Activated T-helper 1 cell treated with anti-CD3 and anti-CD28 coated beads, Interleukin-2, amount 50 U/mL, for 16 hours (primary cell): ENCODE data around the gene CDC42.
"Not testable (repeated sequence)": the region's sequence is repeated elsewhere in the genome, so short reads cannot be mapped to it uniquely, and the experiment has no call there.

ENCODE experiments used
- DNase-seq, 2 donors: peaks; one replicate each; pipeline ENCODE4 v3.0.0-alpha.2; 2020; ENCODE audit warnings: low read depth in 1 of 2, low spot score in 1 of 2

The CDC42 gene

DNA sequence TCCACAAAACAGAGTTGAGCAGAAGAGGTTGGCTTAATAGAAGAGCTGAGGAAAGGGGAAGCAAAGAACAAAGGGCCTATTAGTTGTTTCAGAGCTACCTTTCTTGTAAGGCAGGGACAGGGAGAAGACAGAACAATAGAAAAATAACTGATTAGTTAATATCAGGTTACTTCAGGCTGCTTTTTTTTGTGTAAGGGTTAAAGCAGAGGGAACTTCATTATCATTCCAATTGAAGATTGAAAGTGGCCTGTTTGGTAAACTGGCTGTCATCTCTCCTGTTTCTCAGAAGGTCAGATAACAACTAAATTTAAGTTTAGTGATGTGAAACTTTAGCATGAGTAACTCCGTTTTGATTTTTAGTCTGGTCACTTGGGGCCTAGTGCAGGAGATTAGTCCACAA, 22.3 kb downstream of the CDC42 start:
- no peak for DNase-seq

DNA sequence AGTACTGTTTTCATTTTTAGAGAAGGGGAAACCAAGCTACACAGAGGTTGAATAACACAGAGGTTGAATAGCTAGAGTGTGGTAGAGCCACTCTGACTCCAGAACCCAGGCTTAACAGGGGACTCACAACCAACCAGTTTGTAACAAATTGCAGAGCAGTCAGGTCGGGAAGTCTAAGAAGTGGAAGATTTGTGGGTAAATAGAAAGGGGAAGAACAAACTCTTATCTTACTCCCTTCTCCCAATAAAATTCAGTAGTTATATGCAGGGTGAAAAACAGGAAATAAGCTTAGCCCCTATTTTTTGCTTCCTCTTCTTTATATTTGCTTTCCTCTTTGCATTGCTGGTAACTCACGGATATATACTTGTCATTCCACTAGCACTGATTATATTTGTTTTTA, 23.2 kb downstream of the CDC42 start:
- DNase-seq: no peak

DNA sequence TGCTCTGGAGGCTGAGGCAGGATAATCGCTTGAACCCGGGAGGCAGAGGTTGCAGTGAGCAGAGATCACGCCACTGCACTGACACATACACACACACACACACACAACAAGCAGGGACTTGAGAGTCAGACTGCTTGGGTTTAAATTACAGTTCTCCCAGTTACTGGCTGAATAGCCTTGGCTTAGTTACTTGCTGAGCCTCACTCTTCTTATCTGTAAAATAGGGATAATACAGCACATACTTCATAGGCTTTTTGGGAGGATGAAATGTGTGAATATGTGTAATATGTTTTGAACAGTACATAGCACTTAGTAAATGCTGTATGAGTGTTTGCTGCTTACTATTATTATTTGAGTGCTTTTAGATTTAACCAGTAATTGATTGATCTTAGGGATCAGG, 23.8 kb downstream of the CDC42 start:
- DNase-seq: no peak

DNA sequence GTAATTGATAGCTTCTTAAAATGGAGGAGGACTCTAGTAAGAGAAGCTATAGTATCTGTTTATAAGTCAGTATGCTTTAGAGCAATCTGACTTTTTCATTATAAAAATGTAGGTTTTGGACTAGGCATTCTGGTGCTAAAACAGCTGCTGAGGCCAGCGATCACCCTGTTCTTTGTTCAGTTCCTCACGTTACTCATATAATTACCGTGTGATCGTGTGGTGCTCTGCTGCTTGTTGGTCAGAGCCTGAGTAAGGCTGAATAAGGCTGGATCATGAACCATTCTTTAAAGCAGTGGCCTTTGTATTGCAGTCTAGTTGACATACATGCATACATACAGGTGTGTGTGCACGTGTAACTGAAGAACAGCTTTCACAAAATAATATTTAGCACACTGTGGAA, 25.2 kb downstream of the CDC42 start:
- no peak for DNase-seq

DNA sequence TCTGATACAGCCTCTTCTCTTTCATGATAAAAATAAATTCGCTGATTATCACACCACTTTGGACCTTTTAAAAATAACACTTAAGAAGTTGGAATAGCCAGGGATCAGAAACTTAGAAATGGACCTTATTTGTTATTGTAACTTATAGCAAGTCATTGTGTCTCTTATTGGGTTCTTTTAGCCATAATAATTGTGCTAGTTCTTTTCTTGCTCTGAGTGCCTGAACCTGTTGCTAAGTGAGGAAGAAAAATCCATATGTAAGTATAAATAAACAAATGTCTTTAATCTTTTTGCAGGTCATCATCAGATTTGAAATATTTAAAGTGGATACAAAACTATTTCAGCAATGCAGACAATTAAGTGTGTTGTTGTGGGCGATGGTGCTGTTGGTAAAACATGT, 25.6 kb downstream of the CDC42 start:
- DNase-seq: no peak

DNA sequence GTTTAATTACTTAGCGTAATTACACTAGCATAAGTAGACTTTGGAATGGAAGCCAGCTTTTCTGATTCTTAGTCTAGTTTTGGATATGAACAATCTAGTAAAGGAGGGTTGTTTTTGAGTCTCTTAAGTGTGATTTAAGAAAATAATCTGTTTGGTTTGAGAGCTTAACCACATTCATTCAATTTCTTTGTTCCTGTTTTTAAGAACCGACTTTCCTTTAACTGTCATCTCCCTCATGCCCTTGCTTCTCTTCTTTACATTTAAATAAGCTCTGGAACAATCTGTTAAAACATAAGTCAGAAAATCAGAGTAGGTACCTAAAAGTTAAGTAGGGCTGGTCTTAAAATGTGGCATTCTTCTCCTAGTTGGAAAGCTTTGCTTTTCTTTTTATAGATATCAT, 27.7 kb downstream of the CDC42 start:
- no peak for DNase-seq

DNA sequence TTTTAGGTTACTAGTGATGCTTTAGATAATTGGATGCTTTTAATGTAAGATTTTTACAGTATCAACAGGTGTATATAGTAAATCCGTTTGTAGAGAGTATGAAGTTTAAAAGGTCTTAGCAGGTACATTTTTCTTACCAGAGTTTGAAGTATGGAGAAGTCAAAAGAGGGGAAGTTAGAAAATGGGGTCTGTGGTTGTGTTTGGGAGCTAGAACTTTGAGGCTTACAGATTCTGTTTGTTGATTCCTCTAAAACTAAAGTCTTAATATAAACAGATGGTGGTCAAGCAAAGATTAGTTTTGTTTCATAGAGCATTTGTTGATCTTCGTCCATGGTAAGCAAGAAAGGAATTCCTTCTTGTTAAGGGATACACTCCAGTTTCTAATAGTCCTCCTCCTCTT, 35.8 kb downstream of the CDC42 start:
- no peak for DNase-seq

DNA sequence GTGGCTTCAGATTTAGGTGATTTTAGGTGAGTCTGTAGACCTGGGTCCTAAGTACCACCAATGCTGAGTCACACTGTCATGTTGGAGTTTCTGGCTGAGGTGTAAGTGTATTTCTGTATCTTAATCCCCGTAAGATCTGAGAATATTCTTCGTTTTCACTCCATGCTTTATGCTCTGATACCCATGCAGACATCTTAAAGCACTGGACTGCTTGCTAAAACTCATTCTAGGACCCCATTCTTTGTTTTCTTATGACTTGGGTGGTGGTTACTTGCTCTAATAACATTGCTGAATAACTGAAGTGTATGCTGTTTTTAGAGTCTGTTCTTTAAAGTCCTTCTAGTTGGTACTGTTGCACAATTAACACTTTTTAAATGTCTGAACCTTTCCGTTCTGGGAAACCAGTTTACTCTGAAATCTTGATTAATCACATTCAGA, 36.6 kb downstream of the CDC42 start:
- DNase-seq: no peak

DNA sequence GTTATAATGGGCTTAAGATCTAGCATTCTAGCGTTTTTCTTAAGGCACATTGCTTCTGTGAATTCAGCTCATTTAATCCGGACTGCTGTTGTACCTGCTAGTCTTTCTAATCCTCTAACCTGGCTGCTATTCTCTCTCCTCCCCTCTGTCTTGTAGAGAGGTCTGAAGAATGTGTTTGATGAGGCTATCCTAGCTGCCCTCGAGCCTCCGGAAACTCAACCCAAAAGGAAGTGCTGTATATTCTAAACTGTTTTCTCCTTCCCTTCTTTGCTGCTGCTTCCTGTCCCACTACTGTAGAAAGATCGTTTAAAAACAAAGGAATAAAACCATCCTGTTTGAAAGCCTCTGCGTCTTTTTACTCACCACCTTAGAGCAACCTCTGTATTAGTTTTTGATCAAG, 37.3 kb downstream of the CDC42 start:
- no peak for DNase-seq

DNA sequence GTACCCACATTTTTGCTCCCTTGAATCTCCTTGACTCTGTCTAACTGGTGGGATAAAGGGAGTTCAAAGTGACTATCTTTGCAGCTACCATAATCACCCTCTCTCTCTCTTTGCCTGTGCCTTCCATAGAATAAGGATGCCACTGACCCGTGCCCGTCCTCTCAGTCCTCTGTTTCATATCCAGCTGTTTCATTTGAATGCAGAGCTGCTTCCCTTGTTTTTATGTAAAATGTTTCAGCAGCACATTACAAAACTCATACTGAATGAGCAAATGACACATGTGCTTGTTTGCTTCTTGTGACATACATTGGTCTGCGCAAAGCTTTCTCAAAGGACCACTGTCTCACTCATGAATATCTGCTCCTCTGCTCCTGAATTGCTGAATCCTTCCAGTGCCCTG, 38.4 kb downstream of the CDC42 start:
- no peak for DNase-seq

DNA sequence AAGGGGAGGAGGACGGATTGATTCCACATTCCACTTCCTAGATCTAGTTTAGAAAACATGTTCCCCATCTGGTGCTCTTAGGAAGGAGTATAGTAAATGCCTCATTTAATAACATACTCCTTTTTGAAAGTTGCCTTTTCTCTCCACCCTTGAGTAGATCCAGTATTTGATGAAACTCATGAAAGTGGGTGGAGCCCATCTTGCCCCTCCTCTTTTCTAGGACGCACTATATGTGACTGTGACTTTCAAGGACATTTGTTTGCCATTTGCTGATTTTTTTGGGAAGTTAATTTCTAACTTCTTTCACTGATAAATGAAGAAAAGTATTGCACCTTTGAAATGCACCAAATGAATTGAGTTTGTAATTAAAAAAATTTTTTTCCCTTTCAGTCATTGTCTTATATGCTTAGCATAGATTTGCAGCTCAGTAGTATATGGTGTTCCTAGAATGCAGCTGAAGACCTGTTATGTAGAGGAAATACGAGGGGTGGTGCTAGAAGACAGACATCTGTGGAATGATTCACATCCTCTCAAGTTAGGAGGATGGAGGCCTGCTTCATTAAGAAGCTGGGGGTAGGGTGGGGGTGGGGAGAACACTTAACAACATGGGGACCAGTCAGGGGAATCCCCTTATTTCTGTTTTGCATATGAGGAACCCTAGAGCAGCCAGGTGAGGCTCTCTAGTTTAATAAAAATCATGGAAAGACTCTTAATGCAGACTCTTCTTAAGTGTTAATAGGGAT, 39.7 kb downstream of the CDC42 start:
- not testable (repeated sequence) for DNase-seq

DNA sequence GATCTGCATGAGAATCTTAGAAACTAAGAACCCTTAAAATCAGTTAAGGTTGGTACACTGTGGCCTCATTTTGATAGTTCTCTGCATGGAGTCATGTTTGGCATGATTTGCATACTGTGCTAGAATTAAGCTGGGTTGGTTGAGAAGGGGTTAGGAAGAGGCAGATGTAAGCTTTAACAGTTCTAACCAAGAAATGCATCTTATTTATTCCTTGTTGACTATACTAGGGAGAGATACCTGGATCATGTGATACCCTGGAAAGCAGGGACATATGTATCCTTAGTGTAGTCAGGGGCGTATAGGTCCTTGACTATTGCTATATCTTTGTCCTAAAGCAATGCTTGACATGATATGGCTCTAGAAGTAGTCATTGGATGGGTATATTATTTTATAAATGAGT, 41.0 kb downstream of the CDC42 start:
- DNase-seq: no peak

DNA sequence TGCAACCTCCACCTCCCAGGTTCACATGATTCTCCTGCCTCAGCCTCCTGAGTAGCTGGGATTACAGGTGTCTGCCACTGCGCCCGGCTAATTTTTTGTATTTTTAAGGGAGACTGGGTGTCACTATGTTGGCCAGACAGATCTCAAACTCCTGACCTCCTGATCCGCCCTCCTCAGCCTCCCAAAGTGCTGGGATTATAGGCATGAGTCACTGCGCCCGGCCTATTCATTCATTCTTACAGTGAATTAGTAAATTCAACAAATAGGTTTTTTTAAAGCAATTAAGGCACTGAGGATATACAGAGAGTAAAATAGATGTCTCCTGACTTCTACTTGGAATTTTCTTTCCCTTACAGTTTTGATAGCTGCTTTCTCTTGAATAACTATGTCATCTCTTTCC, 43.5 kb downstream of the CDC42 start:
- DNase-seq: no peak

DNA sequence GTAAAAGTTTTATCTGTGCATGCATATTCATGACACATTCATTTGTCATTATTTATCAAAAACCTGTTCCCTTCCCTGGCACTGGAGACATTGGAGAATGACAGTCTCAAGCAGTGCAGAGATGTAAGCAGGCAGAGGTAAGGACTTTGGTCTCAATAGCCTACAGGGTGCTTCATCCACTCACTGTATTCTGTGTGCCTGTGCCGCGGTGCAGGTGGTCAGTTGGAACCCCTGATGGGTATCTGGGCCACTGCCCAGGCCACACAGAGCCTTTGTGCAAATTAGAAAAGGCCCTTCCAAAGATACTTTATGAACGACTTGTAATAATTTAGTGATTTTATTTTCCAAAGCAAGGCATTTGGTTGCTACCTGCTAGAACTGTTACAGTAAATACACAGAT, 44.0 kb downstream of the CDC42 start:
- DNase-seq: no peak

DNA sequence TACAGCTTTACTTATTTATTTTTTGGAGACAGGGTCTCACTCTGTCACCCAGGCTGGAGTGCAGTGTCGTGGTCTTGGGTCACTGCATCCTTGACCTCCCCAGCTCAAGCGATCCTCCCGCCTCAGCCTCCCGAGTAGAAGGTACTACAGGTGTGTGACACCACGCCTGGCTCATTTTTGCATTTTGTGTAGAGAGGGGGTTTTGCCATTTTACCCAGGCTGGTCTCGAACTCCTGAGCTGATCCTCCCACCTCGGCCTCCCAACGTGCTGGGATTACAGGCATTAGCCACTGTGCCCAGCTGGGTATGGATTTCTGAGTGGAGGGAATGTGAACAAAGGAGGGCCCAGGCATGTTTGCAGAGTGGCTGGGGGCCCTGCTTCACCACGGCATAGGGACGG, 46.2 kb downstream of the CDC42 start:
- no peak for DNase-seq

DNA sequence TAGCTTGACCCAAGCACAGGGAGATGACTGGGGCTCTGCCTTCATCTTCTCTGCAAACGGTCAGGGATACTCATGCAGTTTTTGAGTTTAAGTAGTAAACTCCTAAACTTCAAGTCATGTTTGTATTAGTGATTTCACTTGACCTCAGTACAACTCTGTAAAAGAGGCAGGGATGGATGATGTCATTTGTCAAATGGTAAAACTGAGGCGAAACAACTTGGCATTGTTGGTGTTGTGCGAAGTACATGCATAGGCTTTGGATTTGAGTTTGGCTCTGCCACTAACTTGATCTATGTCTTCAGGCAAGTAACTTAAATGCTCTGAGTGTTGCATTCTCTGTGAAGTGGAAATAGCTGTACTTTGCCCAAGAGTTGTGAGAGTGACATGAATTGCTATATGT, 47.7 kb downstream of the CDC42 start:
- DNase-seq: no peak

DNA sequence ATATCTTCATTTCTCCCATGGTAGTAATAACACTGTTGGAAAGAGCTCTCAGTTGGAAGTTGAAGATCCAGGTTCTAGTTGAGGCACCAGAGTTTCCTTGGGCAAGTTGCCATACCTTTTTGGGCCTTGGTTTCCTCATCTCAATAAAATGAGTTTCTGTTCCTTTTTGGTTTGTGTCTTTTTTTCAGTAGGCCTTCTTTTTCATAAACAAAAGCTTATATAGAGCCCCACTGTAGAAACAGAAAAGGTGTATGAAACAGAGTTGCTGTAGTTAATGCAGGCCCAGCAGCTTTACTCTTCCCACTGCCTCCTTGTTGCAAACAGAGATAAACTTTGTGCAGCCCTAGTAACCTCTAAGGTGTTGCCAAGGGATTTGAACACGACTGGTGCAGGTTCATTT, 48.7 kb downstream of the CDC42 start:
- DNase-seq: no peak

DNA sequence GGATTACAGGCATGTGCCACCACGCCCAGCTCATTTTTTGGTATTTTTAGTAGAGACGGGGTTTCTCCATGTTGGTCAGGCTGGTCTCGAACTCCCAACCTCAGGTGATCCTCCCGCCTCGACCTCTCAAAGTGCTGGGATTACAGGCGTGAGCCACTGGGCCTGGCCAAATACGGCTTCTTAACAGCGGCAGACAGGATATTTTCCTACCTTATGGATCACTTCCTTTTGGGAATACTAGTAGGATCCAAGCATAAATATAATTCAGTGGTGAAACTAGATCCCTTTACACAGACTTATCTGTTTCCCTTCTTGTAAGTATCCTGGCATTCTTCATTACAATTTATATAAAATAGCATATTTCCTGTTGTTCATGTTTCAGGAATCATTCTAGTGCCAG, 49.5 kb downstream of the CDC42 start:
- DNase-seq: no peak

DNA sequence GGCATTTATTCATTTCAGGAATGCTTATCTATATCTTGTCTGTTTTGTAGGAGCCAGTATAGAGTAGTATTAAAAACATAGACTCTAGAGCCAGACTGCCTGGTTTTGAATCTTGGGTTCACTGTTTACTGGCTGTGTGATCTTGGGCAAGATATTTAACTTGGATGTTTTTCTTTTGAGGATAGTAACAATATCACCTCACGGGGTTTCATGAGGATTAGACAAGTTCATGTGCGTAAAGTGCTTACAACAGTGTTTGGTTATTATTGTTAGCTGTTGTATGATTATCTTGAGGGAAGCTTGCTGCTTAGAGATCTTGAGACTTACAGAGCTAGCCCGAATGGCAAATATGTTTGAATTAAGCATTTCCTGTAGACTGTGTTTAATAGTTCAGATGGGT, 50.2 kb downstream of the CDC42 start:
- DNase-seq: no peak

DNA sequence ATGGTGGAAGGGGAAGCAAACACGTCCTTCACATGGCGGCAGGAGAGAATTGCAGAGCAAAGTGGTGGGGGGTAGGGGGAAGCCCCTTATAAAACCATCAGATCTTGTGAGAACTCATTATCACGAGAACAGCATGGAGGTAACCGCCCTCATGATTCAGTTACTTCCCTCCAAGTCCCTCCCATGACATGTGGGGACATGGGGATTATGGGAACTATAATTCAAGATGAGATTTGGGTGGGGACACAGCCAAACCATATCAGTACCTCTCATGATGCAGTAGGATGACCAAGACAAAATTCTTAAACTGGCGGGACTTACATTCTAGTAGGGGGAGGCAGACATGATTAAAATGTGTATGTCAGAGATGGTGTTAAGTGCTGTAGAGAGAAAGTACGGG, 51.6 kb downstream of the CDC42 start:
- DNase-seq: no peak

DNA sequence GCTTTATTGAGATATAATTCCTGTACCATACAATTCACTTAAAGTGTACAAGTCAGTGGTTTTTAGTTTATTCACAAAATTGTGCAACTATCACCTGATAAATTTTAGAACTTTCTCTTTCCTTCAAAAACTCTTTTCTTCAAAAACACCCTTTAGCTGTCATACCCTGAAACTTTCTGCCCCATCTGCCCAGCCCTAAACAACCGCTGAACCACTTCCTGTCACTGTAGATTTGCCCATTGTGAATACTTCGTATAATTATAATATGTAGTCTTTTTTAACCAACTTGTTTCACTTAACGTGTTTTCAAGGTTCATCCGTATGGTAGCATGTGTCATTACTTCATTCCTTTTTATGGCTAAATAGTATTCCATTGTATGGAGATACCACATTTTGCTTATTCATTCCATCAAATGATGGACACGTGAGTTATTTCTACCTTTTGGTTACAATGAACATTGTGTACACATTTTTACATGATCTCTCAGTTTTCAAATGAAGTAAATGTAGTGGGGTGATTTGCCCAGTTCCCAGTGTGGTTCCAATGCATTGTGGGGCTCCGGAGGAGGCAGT, 52.4 kb downstream of the CDC42 start:
- no peak for DNase-seq

DNA sequence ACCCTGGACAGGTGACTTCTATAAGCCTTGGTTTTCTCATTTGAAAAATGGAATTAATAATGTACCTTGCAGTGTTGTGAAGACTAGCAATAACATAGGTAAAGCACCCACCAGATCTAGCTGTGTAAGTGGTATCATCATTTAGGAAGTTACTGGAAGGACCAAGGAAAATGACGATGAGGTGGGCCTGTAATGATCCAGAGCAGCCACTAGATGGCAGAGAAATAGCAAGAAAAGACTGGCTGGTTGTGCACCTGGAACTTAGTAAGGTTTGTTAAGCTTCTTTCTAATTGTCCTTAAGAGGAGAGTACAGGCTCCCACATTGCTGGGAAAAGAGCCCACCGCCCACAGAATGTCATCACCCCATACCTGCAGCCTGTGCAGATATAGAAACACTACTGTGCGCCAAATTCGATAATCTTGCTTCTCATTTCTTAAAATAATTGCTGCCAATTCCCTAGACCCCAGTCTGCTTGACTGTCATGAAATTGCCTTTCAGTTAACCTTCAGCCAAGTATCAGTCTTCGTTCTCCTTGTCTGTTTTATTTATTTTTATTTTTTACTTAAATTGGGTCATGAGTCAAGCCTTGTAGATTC, 53.2 kb downstream of the CDC42 start:
- no peak for DNase-seq

DNA sequence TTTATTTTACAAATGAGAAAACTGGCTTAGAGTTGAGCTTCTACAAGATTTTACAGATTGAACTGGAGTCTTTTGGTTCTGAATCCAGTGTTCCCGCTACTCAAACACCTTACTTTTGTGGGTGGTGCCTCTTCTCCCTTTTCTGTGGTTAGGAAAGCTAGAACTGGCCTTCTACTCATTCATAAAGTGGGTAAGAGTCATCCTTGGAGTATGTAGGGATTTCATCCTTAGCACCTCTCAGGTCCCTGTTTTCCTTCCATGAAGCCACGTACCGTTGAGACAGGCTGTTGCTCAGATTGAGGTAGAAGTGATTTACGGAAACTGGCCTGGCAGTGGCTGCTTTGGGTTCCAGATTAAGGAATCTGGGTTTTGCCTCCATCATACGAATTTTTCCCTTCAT, 54.6 kb downstream of the CDC42 start:
- DNase-seq: no peak
